H1 (cell line): ENCODE data around the gene TNC. TPM values are rescaled to one million over a fixed set of nuclear protein-coding genes. Genes with fewer than 3 reads are reported as not detected.

Experiments used
- MAX ChIP-seq: IDR thresholded peaks from 2 replicates; pipeline ENCODE4 v1.6.1; 2012; ENCODE audit warnings: inconsistent platforms
- polyA plus RNA-seq, 7 experiments: library from polyadenylated mRNA; depleted of rRNA in 3 of 7; stranded (reverse) in 5 of 7; unstranded in 2 of 7; fragments of >200 nt in 5 of 7; fragments of 200-250 nt in 2 of 7; gene quantifications; 1 replicate in 5 of 7; 2 replicates in 1 of 7; 4 replicates in 1 of 7; pipeline versions ENCODE4 v1.2.1 to v1.2.3, GENCODE V29; 2011 to 2013; ENCODE audit warnings: missing spikeins in 2 of 7, mixed read lengths in 2 of 7
- total RNA-seq: library from RNA; stranded (reverse); fragmentation: NEBNext Ultra II Directional; extraction: Animal tissue kit (Norgen Biotek cat#: 25700); gene quantifications from 2 replicates; pipeline ENCODE4 v1.2.1, GENCODE V29; 2021

Gene TNC
- total and polyA plus RNA-seq, 2 of the 8 experiments (the other 6 are each of a cell fraction or from before 2014, with no cell fraction given), result 6.2 to 11.4 TPM

- no peak for TF ChIP-seq MAX
- TF ChIP-seq, all 59 proteins: peak for 0
Observed at GRCh38 chr9:115093520-115093919, 24.4 kb downstream of the TNC start (continued).
